WTC11 (cell line): ENCODE measurements around the gene PPIG. TPM values are rescaled to one million over a fixed set of nuclear protein-coding genes. Genes with fewer than 3 reads are reported as not detected.
"Not testable (repeated sequence)": the region's sequence is repeated elsewhere in the genome, so short reads cannot be mapped to it uniquely, and the experiment has no call there.

Experiments used
- ATAC-seq: fragments of 200-7000 bp; cut with Tn5 transposase; 2 replicates; pipeline ENCODE4 v1.10.0; 2021; ENCODE audit warnings: mild to moderate bottlenecking, moderate library complexity
- CTCF ChIA-PET: fragments of 300-600 bp; sonication (Branson Sonifier 250); formaldehyde crosslinking; loops from one replicate; lab custom pipeline; 2021; ENCODE audit warnings: antibody characterized with exemption; lab: Charles Lee
- POLR2A ChIA-PET: fragments of 350-600 bp; sonication (Branson Sonifier 250); formaldehyde crosslinking; loops from one replicate; lab custom pipeline; 2021; ENCODE audit warnings: antibody characterized with exemption; lab: Charles Lee
- DNase-seq: peaks from one replicate; pipeline ENCODE4 v3.0.0; 2021; ENCODE audit warnings: low spot score
- H3K27ac Mint-ChIP-seq: 2 replicates; pipeline ENCODE4 v1.8.0; 2021; ENCODE audit warnings: mixed read lengths
- H3K27me3 Mint-ChIP-seq: 2 replicates; pipeline ENCODE4 v1.8.0; 2021; ENCODE audit warnings: low read depth, mild to moderate bottlenecking, moderate library complexity, mixed read lengths
- H3K36me3 Mint-ChIP-seq: 2 replicates; pipeline ENCODE4 v1.8.0; 2021; ENCODE audit warnings: mixed read lengths
- H3K4me1 Mint-ChIP-seq: 2 replicates; pipeline ENCODE4 v1.8.0; 2022; ENCODE audit warnings: mixed read lengths
- H3K4me3 Mint-ChIP-seq: 2 replicates; pipeline ENCODE4 v1.8.0; 2021; ENCODE audit warnings: mild to moderate bottlenecking, moderate library complexity, mixed read lengths
- H3K9me3 Mint-ChIP-seq: 2 replicates; pipeline ENCODE4 v1.8.0; 2021; ENCODE audit warnings: mixed read lengths
- GABPB1 ChIP-seq: sonication (generic); formaldehyde crosslinking; IDR thresholded peaks from 2 replicates; pipeline ENCODE4 v1.8.1; 2023; ENCODE audit warnings: mild to moderate bottlenecking, missing genetic modification reagents
- total RNA-seq: library from RNA; stranded (reverse); gene quantifications from 3 replicates; pipeline ENCODE4 v1.2.3, GENCODE V29; 2021
- TF ChIP-seq, protein P1 (sequence below): sonication (generic); formaldehyde crosslinking; IDR thresholded peaks from 2 replicates; pipeline ENCODE4 v1.8.0; 2022; ENCODE audit warnings: mild to moderate bottlenecking, missing genetic modification reagents
- TF ChIP-seq, protein P2 (sequence below): sonication (generic); formaldehyde crosslinking; IDR thresholded peaks from 2 replicates; pipeline ENCODE4 v1.8.0; 2023; ENCODE audit warnings: missing genetic modification reagents
- TF ChIP-seq, protein P3 (sequence below): fragments of 250-450 bp; sonication (Bioruptor Pico); IDR thresholded peaks from 2 replicates; pipeline ENCODE4 v1.9.0; 2021; ENCODE audit warnings: mild to moderate bottlenecking, borderline replicate concordance

The PPIG gene
- total RNA-seq, 1 experiment from 2014 or later = 77.7 TPM

DNA sequence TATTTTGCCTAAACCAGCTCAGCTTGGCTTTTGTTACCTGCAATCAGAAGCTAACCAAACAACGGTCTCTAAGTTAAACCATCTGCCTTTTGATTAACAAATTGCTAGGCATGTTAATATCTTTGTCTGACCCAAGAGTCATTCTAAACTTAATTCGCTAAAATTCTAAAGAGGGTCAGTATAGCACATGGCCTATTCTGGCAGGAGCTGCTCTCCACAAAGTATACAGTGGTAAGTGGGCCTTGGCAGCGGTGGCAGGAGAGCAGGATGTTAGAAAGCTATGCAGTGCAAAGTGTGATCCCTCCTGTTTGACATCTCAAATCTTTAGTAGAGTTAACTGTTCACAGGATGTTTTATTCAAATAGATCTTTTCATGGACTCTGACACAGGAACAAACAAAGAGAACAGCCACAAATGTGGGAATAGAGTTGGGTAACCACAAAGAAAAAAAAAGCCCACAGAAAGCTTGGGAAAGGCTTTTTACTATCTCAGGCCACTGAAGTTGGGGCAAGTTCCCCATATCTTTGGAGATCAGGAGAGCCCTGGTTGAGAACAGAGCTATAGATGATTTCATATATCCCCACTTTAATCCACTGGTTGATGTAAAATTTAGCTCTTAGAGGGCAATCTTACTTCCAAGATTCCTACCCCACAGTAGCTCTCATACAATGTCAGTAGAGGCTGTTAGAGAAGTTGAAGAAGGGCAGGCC lies 99.4 kb downstream of the PPIG start:
- Mint-ChIP-seq H3K27me3 (peaks cover 11% of the 10 kb centered on the region; the same call in 1 of the 2 replicates), H3K36me3 (peaks cover 5% of the 10 kb centered on the region), H3K27ac (no peak overlapping the region), H3K9me3 (peaks cover 23% of the 10 kb centered on the region), H3K4me3 (no peak overlapping the region), H3K4me1 (peaks cover 22% of the 10 kb centered on the region)
- ATAC-seq = peak; percentile 63
- CTCF ChIA-PET = interaction anchor here (1.8 kb wide), 1 partner anchor 204 kb away, joined by 3 read pairs; the partner anchor contains the start of gene BBS5
- DNase-seq = no peak
- TF ChIP-seq, protein P1, sequence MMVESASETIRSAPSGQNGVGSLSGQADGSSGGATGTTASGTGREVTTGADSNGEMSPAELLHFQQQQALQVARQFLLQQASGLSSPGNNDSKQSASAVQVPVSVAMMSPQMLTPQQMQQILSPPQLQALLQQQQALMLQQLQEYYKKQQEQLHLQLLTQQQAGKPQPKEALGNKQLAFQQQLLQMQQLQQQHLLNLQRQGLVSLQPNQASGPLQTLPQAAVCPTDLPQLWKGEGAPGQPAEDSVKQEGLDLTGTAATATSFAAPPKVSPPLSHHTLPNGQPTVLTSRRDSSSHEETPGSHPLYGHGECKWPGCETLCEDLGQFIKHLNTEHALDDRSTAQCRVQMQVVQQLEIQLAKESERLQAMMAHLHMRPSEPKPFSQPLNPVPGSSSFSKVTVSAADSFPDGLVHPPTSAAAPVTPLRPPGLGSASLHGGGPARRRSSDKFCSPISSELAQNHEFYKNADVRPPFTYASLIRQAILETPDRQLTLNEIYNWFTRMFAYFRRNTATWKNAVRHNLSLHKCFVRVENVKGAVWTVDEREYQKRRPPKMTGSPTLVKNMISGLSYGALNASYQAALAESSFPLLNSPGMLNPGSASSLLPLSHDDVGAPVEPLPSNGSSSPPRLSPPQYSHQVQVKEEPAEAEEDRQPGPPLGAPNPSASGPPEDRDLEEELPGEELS (CRISPR knock-in tag) = no peak
- TF ChIP-seq, protein P2, sequence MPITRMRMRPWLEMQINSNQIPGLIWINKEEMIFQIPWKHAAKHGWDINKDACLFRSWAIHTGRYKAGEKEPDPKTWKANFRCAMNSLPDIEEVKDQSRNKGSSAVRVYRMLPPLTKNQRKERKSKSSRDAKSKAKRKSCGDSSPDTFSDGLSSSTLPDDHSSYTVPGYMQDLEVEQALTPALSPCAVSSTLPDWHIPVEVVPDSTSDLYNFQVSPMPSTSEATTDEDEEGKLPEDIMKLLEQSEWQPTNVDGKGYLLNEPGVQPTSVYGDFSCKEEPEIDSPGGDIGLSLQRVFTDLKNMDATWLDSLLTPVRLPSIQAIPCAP (CRISPR knock-in tag) = no peak
- TF ChIP-seq GABPB1 (CRISPR knock-in tag) = no peak; the same call in none of the 2 replicates
- POLR2A ChIA-PET = no interaction called here

DNA sequence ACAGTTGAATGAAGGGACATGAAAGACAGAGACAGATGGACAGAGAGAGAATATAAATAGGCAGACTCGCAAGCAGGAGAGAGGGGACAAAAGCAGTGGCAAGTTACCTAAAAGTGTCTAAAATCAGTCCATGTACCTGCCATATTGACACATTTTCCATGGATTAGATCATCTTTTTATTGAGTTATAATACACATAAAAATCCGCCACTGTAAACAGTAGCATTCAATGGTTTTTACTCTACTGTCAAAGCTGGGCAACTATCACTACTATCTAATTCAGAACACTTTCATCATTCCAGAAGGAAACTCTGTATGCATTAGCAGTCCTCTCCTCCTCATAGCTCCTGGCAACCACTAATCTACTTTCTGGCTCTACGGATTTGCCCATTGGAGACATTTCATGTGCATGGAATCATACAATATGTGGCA lies 100.0 kb downstream of the PPIG start:
- TF ChIP-seq, protein P3, sequence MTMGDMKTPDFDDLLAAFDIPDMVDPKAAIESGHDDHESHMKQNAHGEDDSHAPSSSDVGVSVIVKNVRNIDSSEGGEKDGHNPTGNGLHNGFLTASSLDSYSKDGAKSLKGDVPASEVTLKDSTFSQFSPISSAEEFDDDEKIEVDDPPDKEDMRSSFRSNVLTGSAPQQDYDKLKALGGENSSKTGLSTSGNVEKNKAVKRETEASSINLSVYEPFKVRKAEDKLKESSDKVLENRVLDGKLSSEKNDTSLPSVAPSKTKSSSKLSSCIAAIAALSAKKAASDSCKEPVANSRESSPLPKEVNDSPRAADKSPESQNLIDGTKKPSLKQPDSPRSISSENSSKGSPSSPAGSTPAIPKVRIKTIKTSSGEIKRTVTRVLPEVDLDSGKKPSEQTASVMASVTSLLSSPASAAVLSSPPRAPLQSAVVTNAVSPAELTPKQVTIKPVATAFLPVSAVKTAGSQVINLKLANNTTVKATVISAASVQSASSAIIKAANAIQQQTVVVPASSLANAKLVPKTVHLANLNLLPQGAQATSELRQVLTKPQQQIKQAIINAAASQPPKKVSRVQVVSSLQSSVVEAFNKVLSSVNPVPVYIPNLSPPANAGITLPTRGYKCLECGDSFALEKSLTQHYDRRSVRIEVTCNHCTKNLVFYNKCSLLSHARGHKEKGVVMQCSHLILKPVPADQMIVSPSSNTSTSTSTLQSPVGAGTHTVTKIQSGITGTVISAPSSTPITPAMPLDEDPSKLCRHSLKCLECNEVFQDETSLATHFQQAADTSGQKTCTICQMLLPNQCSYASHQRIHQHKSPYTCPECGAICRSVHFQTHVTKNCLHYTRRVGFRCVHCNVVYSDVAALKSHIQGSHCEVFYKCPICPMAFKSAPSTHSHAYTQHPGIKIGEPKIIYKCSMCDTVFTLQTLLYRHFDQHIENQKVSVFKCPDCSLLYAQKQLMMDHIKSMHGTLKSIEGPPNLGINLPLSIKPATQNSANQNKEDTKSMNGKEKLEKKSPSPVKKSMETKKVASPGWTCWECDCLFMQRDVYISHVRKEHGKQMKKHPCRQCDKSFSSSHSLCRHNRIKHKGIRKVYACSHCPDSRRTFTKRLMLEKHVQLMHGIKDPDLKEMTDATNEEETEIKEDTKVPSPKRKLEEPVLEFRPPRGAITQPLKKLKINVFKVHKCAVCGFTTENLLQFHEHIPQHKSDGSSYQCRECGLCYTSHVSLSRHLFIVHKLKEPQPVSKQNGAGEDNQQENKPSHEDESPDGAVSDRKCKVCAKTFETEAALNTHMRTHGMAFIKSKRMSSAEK = no peak
- DNase-seq = no peak
- CTCF ChIA-PET = interaction anchor here (1.8 kb wide), 1 partner anchor 205 kb away, joined by 3 read pairs; the partner anchor contains the start of gene BBS5
- Mint-ChIP-seq H3K36me3 (peaks cover 9% of the 10 kb centered on the region), H3K27ac (no peak overlapping the region), H3K9me3 (peaks cover 27% of the 10 kb centered on the region), H3K27me3 (peaks cover 11% of the 10 kb centered on the region; the same call in 1 of the 2 replicates), H3K4me3 (no peak overlapping the region), H3K4me1 (peaks cover 22% of the 10 kb centered on the region)
- POLR2A ChIA-PET = no interaction called here
- no peak for ATAC-seq

DNA sequence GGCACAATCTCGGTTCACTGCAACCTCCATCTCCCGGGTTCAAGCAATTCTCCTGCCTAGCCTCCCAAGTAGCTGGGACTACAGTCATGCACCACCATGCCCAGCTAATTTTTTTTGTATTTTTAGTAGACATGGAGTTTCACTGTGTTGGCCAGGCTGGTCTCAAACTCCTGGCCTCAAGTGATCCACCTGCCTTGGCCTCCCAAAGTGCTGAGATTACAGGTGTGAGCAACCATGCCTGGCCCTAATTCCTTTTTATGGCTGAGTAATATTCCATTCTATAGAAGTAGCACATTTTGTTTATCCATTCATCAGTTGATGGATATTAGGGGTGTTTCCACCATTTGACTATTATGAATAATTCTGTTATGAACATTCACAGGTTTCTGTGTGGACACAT lies 100.6 kb downstream of the PPIG start:
- ATAC-seq, CTCF ChIA-PET, DNase-seq, H3K36me3 Mint-ChIP-seq, H3K4me3 Mint-ChIP-seq, H3K27ac Mint-ChIP-seq, POLR2A ChIA-PET: not testable (repeated sequence)
- Mint-ChIP-seq H3K27me3 (peaks cover 11% of the 10 kb centered on the region; the same call in 1 of the 2 replicates), H3K4me1 (peaks cover 22% of the 10 kb centered on the region), H3K9me3 (peaks cover 30% of the 10 kb centered on the region)

DNA sequence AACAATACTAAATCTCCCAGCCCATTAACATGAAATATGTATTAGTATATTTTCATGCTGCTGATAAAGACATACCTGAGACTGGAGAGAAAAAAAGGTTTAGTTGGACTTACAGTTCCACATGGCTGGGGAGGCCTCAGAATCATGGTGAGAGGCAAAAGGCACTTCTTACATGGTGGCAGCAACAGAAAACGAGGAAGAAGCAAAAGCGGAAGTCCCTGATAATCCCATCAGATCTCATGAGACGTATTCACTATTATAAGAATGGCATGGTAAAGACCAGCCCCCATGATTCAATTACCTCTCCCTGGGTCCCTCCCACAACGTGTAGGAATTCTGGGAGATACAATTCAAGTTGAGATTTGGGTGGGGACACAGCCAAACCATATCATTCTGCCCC lies 102.7 kb downstream of the PPIG start:
- Mint-ChIP-seq H3K9me3 (peaks cover 25% of the 10 kb centered on the region), H3K4me1 (peaks cover 17% of the 10 kb centered on the region), H3K27me3 (peaks cover 11% of the 10 kb centered on the region)
- H3K27ac Mint-ChIP-seq, DNase-seq, H3K36me3 Mint-ChIP-seq, ATAC-seq, POLR2A ChIA-PET, H3K4me3 Mint-ChIP-seq: not testable (repeated sequence)
- CTCF ChIA-PET = interaction anchor here (0.5 kb wide), 1 partner anchor 10 kb away, joined by 3 read pairs; no protein-coding TSS in a partner anchor

DNA sequence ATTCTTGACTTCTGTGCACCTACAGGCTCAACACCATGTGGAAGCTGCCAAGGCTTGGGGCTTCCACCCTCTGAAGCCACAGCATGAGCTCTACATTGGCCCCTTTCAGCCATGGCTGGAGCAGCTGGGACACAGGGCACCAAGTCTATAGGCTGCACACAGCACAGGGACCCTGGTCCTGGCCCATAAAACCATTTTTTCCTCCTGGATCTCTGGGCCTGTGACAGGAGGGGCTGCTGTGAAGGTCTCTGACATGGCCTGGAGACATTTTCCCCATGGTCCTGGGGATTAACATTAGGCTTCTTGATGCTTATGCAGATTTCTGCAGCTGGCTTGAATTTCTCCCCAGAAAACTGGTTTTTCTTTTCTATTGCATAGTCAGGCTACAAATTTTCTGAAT lies 103.8 kb downstream of the PPIG start:
- DNase-seq, POLR2A ChIA-PET, H3K27ac Mint-ChIP-seq, H3K36me3 Mint-ChIP-seq, ATAC-seq, H3K4me3 Mint-ChIP-seq, H3K4me1 Mint-ChIP-seq, CTCF ChIA-PET: not testable (repeated sequence)
- Mint-ChIP-seq H3K27me3 (peaks cover 11% of the 10 kb centered on the region), H3K9me3 (peaks cover 25% of the 10 kb centered on the region)
